Mucosa of gallbladder (tissue), 1 donor: ENCODE results near the gene SLC9A8. TPM values are rescaled to one million over a fixed set of nuclear protein-coding genes. Genes with fewer than 3 reads are reported as not detected.
A peak's percentile ranks its signal among the peaks of the same experiment; 100 is the strongest.
"Not testable (repeated sequence)": the region's sequence is repeated elsewhere in the genome, so short reads cannot be mapped to it uniquely, and the experiment has no call there.

Experiments used
- DNase-seq: peaks from one replicate; pipeline ENCODE4 v3.0.0-alpha.2; 2020; ENCODE audit warnings: low spot score
- total RNA-seq: library from RNA; stranded (reverse); gene quantifications from one replicate; pipeline ENCODE4 v1.2.1, GENCODE V29; 2021
- donor health status: DM: no; HTN: no; CAD: no.

SLC9A8 gene
- total RNA-seq, 1 donor from 2014 or later = 9.7 TPM

DNA sequence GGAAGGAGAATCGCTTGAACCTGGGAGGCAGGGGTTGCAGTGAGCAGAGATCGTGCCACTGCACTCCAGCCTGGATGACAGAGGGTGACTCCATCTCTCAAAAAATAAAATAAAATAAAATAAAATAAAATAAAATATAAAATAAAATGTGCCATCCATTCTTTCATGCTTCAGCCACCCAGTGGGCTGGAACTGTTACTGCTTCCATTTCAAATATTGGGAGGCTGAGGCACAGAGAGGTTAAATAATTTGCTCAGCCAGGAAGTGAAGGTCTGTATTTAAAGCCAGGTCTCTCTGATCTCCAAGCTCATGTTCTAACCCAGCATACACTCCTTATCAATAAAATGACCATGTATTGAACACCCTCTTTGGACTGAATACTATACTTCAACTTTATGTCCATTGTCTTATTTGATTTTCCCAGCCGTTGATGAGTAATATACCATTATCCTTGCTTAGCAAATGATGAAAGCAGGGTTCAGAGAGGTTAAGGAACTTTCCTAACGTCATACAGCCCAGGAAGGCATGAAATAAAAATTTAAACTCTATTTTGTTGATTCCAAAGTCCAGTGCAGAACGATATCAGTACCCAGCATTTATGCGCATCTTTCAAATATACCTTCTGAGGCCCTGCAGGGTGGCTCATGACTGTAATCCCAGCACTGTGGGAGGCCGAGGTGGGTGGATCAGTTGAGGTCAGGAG, 25.8 kb upstream of the SLC9A8 start:
- no peak for DNase-seq

GRCh38 chr20:49787371-49788357, 25.0 kb upstream of the SLC9A8 start:
- no peak for DNase-seq

DNA sequence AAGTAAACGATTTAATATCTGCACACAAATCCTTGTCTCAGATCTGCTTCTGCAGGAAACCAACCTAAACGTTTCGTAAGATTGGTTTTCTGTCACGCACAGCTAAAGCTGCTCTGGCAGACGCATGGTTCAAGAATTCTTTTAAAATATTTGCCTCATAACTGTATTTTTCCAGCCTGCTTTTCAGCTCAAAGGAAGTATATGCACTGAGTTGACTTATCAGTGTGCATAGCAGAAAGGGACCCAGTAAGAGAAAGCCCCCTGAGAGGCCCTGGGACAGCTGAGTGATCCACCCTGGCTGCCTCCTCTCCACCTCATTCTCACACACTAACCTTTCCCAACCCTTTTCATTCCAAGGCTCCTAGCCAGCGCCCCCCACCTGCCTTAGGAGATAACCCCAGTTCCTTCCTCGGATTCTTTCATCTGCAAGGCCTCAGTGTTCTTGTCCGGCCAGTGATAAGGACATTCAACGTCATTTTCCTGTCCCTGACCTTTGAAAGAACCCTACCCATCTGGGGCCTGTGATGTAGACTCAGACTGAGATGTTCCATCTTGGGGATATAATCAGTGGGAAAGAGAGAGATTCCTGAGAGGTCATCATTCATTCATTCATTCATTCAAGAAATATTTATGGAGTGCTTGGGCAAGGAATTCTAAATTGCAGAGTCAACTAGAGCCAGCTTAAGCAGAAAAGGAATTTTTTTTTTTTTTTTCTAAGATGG, 22.4 kb upstream of the SLC9A8 start:
- DNase-seq = no peak

DNA sequence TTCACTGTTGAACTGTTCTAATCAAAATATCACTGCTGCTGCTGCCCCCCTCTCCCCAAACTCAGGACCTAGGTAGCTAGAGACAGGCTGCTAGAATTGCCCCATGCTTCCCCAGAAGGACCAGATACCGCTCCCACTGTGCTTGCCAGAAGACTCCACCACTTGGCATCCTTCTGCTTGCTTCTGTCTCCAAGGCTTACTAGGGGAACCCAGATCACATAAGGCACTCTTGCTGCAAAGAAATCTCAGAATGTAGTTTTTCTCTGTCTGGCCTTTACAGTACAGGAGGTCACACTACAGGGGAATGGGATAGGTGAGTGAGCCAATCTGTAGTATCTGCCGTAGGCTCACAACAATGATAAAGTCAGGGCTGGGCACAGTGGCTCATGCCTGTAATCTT, 21.5 kb upstream of the SLC9A8 start:
- DNase-seq = no peak

DNA sequence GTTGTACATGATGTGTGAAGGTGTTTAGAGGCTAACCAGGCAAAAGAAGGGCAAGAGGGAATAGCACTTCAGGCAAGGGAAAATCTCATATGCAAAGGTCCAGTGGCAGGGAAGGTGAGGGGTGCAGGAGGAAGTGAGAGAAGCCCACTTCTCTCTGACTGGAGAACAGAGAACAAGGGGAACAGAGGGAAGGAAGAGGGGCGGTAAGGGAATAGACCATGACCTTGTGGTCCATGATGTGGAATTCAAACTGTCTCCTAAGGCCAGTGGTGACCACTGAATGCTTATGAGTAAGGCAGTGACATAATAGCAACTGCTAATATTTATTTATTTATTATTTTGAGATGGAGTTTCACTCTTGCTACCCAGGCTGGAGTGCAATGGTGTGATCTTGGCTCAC, 20.6 kb upstream of the SLC9A8 start:
- DNase-seq = no peak

GRCh38 chr20:49792611-49793010, 20.0 kb upstream of the SLC9A8 start:
- no peak for DNase-seq

DNA sequence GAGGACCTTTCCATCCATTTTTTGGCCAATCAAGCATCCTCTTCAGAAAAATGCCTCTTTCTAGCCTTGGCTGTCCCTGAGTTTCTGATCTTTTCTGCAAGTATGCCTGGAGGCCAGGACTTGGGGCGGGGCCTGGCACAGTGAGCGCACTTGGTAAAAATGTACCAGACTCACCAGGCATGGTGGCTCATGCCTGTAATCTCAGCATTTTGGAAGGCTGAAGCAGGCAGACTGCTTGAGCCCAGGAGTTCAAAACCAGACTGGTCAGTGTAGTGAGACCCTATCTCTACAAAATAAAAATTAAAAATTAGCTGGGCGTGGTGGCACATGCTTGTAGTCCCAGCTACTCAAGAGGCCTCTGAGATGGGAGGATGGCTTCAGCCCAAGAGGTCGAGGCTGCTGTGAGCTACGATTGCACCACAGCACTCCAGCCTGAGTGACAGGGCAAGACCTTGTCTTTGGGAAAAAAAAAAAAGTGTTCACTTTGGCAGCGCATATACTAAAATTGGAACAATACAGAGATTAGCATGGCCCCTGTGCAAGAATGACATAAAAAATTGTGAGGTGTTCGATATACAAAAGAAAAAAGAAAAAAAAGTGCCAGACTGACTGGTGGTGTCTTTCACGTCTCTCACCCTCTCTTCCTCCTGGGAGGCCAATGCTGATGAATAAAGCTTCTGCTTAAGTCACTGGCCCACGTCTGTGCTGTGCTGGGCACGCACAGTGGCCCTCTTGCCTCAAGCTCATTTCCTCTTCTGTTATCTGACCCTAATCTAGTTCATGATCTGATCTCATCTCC, 18.1 kb upstream of the SLC9A8 start:
- DNase-seq = peak; percentile 37

DNA sequence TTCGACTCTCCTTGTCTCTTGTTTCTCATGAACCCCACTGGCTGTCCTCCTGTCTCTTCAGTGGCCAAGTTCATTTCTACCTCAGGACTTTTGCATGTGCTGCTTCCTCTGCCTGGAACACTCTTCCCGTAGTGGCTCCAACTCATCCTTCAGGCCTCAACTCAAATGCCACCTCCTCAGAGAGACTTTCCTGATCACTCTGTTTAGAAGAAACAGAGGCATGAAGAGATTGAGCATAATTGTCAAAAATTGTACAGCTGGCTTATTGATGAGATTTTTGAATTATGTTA, 17.5 kb upstream of the SLC9A8 start:
- DNase-seq = no peak

- DNase-seq = no peak
Observed at GRCh38 chr20:49796600-49797343, 15.9 kb upstream of the SLC9A8 start.

DNA sequence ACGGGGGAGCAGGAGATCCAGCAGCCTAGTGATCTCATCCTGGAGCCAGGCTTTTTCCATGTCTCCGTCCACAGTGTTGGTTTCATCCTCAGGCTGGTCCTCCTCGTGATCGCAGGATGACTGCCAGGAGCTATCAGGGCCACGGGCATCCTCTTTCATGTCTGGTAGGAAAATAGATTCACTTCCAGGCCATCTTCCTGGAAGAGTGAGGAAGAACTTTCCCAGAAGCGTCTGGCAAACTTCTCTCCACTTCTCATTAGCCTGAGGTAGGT, 15.3 kb upstream of the SLC9A8 start:
- DNase-seq = no peak

DNA sequence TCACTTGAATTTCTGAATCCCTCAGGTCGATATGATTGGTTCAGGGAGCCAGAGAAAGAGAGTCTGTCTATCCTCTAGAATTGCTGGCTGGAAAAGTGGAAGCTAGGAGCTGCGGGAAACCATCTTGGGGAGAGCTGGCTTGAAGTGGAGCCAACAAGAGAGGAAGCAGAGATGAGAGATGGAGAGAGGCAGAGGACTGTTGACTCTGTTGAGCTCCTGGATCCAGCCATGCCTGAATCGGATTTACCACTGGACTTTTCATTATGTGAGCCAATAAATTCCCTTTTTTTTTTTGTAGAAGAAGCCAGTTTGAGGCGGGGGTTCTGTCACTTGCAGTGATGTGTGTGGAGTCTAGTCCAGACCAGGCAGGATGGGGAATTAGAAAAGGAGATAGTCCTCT, 13.9 kb upstream of the SLC9A8 start:
- no peak for DNase-seq

DNA sequence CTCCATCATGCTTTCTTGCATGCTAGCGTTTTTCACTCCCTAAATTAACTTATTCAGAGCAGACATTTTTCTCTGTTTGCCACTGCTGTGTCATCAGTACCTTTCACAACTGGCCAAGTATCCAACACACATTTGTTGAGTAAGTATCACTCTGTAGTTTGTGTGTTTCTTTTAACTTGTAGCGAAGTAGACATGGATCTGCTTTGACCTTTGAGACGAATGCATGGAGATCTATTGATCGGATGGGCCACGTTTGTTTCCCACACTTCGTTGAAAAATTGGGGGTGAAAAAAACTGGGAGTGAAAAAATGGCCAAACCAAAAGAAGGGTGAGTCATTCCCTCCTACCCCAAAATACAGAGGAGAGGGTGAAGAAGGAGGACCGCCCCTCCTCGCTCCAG, 12.9 kb upstream of the SLC9A8 start:
- DNase-seq = no peak

DNA sequence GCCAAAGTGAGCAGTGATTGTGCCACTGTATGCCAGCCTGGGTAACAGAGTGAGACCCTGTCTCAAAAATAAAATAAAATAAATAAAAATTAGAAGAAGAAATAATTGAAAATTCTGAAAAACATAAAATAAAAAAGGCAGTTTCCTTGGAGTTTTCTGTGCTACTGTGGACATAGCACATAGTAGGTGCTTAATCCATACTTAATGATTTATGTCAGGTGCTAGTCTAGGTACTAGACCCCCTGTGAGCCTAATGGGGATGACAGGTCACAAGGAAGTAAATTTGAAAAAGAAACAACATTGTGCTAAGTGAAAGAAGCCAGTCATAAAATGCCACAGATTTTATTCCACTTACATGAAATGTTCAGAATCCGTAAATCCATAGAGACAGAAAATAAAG, 9.2 kb upstream of the SLC9A8 start:
- no peak for DNase-seq

DNA sequence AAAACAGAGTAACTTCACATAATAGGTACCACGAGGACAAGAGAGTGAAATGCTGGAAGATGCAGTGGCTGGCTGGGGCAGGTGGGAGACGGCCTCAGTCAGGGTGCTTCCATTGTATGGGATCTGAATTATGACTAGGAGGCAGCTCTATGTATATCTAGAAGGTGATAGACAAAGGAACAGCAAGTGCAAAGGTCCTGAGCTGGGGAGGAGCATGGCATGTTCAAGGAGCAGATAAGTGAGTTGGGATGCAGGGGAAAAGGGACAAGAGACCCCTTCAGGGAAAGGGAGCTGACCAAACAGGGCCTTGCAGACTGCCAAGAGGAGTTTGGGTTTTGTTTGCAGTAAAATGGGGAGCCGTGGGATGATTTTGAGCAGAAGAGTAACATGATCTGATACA, 8.3 kb upstream of the SLC9A8 start:
- no peak for DNase-seq

DNA sequence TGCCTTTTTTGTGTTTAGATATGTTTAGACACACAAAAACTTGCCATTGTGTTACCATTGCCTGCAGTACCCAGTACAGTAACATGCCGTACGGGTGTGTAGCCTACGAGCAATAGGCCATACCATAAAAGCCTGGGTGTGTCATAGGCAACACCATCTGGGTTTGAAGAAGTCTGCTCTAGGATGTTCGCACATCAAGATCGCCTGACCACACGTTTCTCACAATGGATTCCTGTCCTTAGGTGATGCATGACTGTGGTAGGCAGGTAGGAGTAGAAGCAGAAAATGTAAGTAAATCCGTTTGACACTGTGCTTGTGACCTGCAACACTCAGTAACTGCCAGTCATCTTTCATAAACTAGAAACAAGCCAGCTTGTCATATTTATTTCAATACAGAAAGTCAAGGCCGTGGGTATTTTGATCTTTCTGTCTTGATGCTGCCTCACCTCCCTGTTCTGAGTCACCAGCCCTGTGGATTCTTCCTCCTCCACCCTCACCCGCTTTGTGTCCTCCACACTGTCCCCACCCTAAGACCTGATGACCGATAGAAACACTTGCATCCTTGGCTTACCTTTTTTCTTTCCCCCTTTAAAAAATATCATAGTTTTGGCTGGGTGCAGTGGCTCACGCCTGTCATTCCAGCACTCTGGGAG, 7.3 kb upstream of the SLC9A8 start:
- not testable (repeated sequence) for DNase-seq

DNA sequence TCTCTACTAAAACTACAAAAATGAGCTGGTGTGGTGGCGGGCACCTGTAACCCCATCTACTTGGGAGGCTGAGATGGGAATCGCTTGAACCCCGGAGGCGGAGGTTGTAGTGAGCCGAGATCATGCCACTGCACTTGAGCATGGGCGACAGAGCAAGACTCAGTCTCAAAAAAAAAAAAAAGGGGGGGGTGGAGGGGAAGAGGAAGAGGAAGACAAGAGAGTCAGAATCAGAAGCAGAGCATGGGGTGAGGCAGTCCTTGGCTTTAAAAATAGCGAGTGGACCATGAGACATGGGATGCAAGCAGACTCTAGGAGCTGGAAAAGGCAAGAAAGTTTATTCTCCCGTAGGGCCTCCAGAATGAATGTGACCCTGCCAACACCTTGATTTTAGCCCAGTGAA, 3.9 kb upstream of the SLC9A8 start:
- no peak for DNase-seq

DNA sequence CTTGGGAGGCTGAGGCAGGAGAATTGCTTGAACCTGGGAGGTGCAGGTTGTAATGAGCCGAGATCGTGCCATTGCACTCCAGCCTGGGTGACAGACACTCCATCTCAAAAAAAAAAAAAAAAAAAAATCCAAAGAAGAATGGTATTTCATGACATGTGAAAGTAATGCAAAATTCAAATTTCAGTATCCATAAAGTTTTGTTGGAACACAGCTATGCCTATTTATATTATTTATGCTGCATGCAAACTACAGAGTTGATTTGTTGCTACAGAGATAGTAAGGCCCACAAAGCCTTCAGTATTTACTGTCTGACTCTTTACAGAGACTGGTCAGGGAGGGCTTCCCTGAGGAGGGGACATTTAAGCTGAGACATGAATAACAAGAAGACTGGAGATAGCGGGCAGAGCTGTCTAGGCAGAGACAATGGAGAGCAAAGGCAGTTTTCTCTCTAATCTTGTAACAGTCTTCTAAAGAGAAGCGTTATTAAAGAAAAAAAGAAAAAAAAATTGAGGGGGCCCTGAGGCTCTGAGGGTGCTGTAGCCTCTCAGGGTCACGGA, 2.7 kb upstream of the SLC9A8 start:
- no peak for DNase-seq

DNA sequence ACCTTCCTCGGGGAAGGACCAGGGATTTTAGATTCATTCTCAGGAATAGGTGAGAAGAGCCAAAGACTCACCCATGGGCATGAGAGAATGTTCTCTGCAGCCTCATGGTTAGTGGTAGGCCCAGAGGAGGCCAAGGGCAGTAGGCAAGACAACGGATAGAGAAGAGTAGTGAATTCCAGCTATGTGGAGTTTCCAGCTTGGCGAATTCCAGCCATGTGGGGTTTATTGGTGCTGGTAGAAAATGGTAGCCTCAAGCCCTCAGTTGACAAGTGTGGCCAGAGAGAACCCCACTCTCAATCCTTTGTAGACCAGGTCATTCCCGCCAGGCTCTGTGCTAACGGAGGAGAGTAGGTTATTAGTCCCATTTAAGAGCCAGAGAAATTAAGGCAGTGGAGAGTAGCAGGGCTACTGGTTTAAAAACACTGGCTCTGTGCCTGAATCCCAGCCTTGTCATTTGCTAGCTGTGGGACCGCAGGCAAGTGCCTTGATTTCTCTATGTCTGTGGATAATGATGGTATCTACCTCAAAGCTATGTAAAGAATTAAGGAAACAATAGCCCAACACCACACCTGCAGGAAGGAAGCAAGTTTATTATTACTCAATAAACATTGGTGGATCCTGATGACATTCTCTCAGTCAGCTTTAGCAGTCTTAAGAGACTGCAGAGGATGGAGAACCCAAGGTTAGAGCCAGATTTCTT, 2.0 kb upstream of the SLC9A8 start:
- DNase-seq = no peak

DNA sequence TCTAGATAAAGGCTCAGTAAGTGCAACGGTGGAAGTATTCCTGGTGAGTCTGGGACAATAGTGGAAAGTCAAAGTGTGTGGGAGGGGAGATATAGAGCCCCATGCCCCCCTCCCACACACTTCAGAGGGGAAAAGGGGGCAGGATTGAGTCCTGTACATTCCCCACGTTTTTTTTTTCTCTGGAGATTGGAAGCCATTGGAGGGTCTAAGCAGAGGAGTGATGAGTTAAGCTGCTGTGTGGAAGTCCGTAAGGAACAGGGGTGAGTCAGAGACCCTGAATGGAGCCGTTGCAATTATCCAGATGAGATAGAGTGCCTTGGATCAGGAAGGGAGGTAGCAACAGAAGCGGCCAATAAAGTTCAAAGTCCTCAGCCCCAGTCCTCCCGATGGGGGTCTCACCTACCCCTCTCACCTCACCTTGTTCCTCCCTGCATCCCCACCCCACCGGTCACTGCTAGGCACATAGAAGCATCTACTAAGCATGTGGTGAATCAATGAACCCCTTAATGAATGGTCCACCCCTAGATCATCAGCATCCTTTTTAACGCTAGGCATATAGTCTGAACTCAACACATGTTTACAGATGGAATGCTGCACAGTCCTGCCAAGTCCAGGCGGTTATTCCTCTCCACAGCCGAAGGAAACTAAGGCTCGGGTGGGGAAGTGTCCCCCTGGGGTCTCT, 662 bp upstream of the SLC9A8 start:
- DNase-seq = no peak
